Measurements from ENCODE around the gene CDC7. TPM values are rescaled to one million over a fixed set of nuclear protein-coding genes. Genes with fewer than 3 reads are reported as not detected.

CDC7 gene
- total RNA-seq, 1 donor from 2014 or later, result 24.9 TPM

DNA sequence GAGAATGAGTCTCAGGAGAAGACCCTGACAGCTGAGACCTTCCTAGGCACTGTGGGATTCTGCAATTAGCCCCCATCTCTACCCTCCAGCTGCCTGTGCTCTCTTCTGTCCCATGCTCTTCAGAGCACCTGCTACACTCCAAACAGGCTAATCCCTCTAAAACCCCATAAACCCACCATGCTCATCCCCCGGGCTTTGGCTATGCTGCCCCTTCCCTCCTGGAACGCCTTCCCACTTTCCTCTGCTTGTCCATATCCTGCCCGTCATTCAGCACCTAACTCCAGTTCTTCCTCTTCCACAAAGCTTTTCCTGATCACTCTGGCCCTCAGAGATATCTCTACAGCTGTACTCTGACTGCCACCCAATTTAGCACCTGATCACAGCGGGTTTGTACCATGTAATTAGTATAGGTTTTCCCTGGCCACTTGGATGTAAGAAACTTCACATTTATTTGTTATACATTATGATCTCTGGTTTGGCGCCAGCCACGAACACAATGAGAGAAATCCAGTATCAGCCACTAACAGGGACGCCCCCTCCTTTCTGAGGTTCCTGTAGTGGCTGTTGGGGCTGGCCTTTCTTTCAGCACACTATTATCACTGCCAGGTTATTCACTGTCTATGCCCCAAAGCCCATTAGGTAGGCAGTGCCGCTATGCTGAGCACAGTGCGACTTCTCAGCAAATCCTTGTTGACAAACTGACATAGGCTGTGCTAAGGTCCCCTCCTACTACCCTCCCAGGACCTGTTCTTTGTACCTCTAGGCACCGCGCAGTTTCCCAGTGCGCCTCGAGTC, 45.1 kb downstream of the CDC7 start:
- FAIRE-seq (no peak), DNase-seq (ENCODE audit: low spot score in 2 of 2) (no peak)

- DNase-seq (ENCODE audit: low spot score in 2 of 2), result no peak
- FAIRE-seq, result no peak
These were observed 45.6 kb downstream of the CDC7 start for GRCh38 chr1:91546301-91546581.

DNA sequence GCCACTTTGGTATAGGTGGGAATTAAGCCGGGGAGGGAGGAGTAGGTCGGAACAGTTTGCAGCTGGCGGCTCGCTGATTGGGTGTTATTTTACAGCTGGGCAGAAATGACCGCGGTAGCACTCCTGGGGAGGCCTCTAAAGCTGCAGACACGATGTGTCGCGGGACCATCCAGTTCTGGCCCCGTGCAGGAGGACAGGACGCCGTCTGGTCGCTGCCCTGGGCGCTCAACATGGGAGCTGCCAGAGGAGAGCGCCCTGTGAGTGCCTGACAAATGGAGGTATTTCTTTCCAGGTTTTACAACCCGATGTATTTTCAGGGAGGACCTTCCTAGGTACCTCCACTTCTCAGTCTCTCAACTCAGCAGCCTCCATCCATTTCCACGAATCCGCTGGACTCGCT, 46.2 kb downstream of the CDC7 start:
- DNase-seq (ENCODE audit: low spot score in 2 of 2), result no peak

DNA sequence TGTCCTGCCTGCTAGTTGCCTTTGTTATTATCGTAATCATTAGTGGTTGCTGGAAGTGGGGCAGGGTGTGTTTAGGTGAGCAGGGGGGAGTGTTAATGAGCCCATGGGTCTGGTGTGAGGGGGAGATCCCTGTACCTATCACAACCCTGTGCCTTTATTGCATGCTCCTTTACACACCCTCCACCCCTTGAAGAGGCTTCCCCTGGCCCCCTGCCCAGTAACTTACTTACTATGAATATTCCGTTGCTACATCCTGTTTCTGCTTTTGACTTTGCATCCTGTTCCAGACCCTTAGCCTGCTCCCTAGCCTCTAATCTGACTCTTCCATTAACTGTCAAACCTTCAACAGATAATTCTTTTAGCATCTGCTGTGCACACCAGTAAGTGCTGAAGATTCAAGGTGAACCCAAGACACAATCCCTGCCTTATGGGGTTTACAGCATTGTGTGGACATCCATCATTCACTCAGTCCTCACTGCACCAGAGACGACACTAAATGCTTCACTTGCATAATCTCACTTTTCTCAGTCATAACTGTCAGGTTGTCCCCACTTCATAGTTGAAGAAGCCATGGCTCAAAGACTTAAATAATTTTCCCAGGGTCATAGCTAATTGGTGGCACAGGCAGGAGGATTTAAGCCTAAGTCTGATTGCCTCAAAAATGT, 47.9 kb downstream of the CDC7 start:
- DNase-seq (ENCODE audit: low spot score in 2 of 2) (no peak), FAIRE-seq (no peak)

More for the DNA sequence above, 46.2 kb downstream of the CDC7 start:
- no peak for FAIRE-seq

DNA sequence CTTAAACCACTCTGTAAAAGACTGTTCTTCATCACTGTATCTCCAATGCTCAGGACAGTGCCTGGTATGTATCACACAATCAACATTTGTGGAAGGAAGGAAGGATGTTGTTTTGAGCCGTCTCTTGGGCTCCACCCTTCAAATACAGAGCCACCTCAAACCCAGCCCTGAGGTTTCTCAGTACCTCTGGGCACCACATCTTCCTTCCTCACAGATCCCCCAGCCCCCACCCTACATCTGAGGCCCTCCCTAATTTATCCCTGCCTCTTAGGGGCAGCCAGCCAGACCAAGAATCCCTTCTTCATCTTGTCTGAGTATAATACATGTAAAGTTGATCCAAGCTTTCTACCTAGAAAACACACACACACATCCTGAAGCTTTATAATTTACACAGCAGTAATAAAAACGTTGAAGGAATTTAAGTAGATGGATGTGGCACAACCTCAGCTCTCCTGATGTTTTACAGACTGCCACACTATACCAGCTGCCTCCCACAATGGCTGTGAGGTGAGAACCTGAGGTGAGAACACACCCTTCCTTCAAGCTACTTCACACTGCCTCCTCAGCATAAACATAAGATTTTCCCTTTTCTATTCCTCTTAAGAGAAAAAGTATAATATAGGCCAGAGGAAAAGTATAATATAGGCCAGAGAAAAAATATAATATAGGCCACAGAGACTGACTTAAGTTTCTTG, 48.5 kb downstream of the CDC7 start:
- FAIRE-seq (no peak), DNase-seq (ENCODE audit: low spot score in 2 of 2) (no peak)

DNA sequence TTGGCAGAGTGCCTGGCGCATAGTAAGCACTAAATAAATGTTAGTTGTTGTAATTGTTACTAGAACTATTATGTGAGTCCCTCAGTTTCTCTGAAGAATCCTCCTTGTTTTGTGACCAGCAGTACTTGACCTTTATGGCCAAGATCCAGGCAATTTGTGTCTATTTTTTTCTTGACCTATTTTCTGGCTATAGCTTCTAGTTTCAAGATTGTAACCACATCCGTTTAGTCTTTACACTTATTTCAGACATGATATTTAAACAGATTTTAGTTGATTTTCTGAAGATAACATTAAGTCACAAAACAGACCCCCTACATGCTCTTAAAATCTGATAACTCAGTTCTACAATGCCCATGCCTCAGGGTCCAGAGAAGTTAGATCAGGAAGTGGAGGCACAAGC, 50.3 kb downstream of the CDC7 start:
- no peak for FAIRE-seq
- no peak for DNase-seq (ENCODE audit: low spot score in 2 of 2)

GRCh38 chr1:91552091-91552490, 51.4 kb downstream of the CDC7 start:
- DNase-seq (ENCODE audit: low spot score in 2 of 2), result no peak

GRCh38 chr1:91552596-91552995, 51.9 kb downstream of the CDC7 start:
- FAIRE-seq, result no peak

More at GRCh38 chr1:91552091-91552490, 51.4 kb downstream of the CDC7 start:
- no peak for FAIRE-seq

GRCh38 chr1:91553177-91553591, 52.5 kb downstream of the CDC7 start:
- FAIRE-seq (no peak), DNase-seq (ENCODE audit: low spot score in 2 of 2) (no peak)

More at GRCh38 chr1:91552596-91552995, 51.9 kb downstream of the CDC7 start:
- no peak for DNase-seq (ENCODE audit: low spot score in 2 of 2)

GRCh38 chr1:91555074-91555730, 54.6 kb downstream of the CDC7 start:
- no peak for FAIRE-seq

GRCh38 chr1:91555821-91556531, 55.3 kb downstream of the CDC7 start:
- FAIRE-seq, result no peak
- no peak for DNase-seq (ENCODE audit: low spot score in 2 of 2)

More at GRCh38 chr1:91555074-91555730, 54.6 kb downstream of the CDC7 start:
- DNase-seq (ENCODE audit: low spot score in 2 of 2), result no peak

- FAIRE-seq, result no peak
- no peak for DNase-seq (ENCODE audit: low spot score in 2 of 2)
These were observed 55.9 kb downstream of the CDC7 start for GRCh38 chr1:91556556-91556955.

- FAIRE-seq (no peak), DNase-seq (ENCODE audit: low spot score in 2 of 2) (no peak)
These were observed 56.5 kb downstream of the CDC7 start for GRCh38 chr1:91557039-91557690.

DNA sequence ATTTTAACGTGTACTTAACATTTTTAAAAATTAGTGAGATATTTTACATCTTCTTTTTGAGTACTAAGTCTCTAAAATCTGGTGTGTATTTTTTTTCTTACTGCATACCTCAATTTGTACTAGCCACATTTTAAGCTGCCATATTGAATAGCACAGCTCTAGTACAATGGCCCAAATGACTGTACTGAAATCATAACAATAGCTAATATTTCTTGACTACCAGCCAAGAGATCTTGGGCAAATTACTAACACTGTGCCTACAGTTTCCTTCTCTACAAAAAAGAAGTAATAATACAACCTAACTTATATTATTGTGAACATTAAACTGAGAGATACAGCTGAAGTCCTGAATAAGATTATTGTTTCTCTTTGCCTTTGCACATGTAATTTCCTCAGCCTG, 57.2 kb downstream of the CDC7 start:
- FAIRE-seq (no peak), DNase-seq (ENCODE audit: low spot score in 2 of 2) (no peak)

GRCh38 chr1:91559046-91559750, 58.5 kb downstream of the CDC7 start:
- DNase-seq (ENCODE audit: low spot score in 2 of 2) (no peak), FAIRE-seq (no peak)

GRCh38 chr1:91559838-91560565, 59.4 kb downstream of the CDC7 start:
- DNase-seq (ENCODE audit: low spot score in 2 of 2), result no peak
- FAIRE-seq, result no peak

DNA sequence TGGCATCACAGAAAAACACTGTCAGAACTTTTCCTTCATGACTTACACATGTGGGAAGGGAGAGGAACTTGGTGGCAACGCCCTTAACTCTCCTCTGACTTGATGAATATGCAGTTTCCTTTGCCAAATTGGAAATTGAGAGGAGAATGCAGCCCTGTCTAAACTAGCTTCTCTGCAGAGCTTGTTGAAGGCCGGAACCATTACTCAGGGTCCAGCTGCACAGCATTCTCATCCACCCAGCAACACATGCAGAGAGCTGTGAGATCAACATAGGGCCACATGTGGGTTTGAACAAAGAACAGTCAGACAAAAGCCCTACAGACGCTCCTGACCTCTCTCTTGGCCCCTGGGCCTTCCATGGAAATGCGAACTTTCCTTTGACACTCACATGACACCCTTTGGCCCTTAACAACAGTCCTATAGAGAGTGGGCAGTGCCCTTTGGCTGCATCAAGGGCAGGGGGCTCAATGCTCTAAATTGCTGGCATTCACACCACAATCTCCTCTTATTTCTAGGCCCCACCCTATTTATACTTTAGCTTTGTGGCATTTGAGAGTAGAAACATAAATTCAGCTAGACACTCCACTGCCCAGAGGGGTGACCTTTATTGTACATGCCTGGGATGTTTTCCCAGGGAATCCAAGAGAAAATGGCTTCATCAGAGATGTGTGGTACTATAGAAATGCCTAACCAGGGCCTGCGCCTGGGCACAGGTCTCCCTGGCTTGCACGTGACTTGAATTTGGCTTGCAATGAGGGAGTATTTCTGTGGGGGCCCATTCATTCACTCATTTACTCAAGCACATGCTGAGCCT, 64.4 kb downstream of the CDC7 start:
- DNase-seq (ENCODE audit: low spot score in 2 of 2) (no peak), FAIRE-seq (no peak)

DNA sequence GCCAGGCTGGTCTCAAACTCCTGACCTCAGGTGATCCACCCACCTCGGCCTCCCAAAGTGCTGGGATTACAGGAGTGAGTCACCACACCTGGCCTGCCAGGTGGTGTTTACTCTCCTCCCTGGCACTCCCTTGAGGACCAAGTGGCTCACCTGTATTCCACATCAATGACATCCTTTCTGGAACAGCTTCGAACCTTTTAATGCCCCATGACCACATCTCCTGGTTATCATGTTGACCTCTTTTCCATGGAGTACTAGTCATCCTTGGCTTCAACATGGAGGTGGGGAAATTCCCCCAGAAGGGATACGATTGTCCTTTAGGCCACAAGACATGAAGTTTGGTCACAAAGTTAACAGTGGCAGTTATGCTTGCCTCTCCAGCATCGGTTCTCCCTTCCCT, 66.9 kb downstream of the CDC7 start:
- DNase-seq (ENCODE audit: low spot score in 2 of 2), result no peak
- no peak for FAIRE-seq
